ENCODE results near the gene KCNK7. TPM values are rescaled to one million over a fixed set of nuclear protein-coding genes. Genes with fewer than 3 reads are reported as not detected.

The KCNK7 gene
- polyA plus RNA-seq, 10 donors: 0.33 to 2.7 (median 1.1) TPM

- peak in 1 of 3 donors; percentile 42 for DNase-seq
Measured at GRCh38 chr11:65589444-65590239, 6.0 kb downstream of the KCNK7 start.

GRCh38 chr11:65588199-65589054 lies 7.2 kb downstream of the KCNK7 start:
- peak in 2 of 3 donors; percentile 35 to 49 for DNase-seq

GRCh38 chr11:65586676-65587075 lies 8.9 kb downstream of the KCNK7 start:
- DNase-seq: peak in 2 of 3 donors; percentile 27 to 58

GRCh38 chr11:65586247-65586630 lies 9.4 kb downstream of the KCNK7 start:
- DNase-seq: no peak

GRCh38 chr11:65585396-65586246 lies 10.0 kb downstream of the KCNK7 start:
- DNase-seq: no peak

GRCh38 chr11:65584723-65585171 lies 10.9 kb downstream of the KCNK7 start:
- peak in 1 of 3 donors; percentile 43 for DNase-seq

- DNase-seq: no peak
Measured at GRCh38 chr11:65584106-65584505, 11.5 kb downstream of the KCNK7 start.

- no peak for DNase-seq
Measured at GRCh38 chr11:65583589-65583988, 12.0 kb downstream of the KCNK7 start.

GRCh38 chr11:65581928-65582327 lies 13.7 kb downstream of the KCNK7 start:
- no peak for DNase-seq

GRCh38 chr11:65580756-65581155 lies 14.8 kb downstream of the KCNK7 start:
- no peak for DNase-seq

- no peak for DNase-seq
Measured at GRCh38 chr11:65580031-65580692, 15.4 kb downstream of the KCNK7 start.

- DNase-seq: no peak
Measured at GRCh38 chr11:65579291-65579690, 16.3 kb downstream of the KCNK7 start.

- no peak for DNase-seq
Measured at GRCh38 chr11:65578667-65579066, 16.9 kb downstream of the KCNK7 start.

- DNase-seq: no peak
Measured at GRCh38 chr11:65578134-65578533, 17.5 kb downstream of the KCNK7 start.

- DNase-seq: no peak
Measured at GRCh38 chr11:65577756-65578109, 17.9 kb downstream of the KCNK7 start.

- peak; percentile 69 to 72 (median 71) for DNase-seq
Measured at GRCh38 chr11:65576867-65577755, 18.5 kb downstream of the KCNK7 start.

GRCh38 chr11:65576232-65576866 lies 19.3 kb downstream of the KCNK7 start:
- DNase-seq: no peak

- DNase-seq: peak in 2 of 3 donors; percentile 72 to 76
Measured at GRCh38 chr11:65575568-65576231, 19.9 kb downstream of the KCNK7 start, which contains the start of gene EHBP1L1. Gene EHBP1L1, plus strand, starts transcription at chr11:65576053. Its CDS starts 250 bp downstream, at chr11:65576303.

Measured in muscle of back (tissue), 11 donors.